HG03432 (cell line): ENCODE data around the gene CRB3.

ENCODE experiments used
- ATAC-seq: cut with Tn5 transposase; IDR thresholded peaks from one replicate; pipeline ENCODE4 v1.9.1; 2021; ENCODE audit warnings: mild to moderate bottlenecking, moderate library complexity; ENCODE audit not compliant: unreplicated experiment

The CRB3 gene

DNA sequence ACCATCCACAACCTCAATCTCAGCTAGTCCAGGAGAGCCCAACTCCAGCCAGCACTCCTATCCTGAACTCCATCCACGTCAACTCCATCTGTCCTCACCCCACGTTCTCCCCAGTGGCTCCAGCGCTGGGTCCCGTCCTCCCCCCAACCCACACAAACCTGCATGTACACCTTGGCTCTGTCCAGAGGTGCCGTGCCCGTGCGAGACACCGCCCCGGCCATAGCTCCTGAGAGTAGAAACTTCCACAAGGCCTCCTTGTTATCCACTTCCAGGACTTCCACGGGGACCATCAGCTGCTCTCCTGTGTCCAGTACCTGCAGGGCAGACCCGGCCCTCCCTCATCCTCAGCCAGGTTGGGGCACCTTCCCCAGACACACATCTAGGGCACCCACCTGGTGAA is 32.2 kb upstream of the CRB3 start:
- no peak for ATAC-seq

- ATAC-seq, result no peak
Measured at GRCh38 chr19:6433165-6433564, 30.9 kb upstream of the CRB3 start.

- no peak for ATAC-seq
Measured at GRCh38 chr19:6433663-6434062, 30.4 kb upstream of the CRB3 start, which contains the start of gene SLC25A41. SLC25A41 (minus strand) TSS chr19:6433763; CDS start chr19:6433693, 70 bp downstream.

- no peak for ATAC-seq
Measured at GRCh38 chr19:6439743-6440142, 24.3 kb upstream of the CRB3 start.

DNA sequence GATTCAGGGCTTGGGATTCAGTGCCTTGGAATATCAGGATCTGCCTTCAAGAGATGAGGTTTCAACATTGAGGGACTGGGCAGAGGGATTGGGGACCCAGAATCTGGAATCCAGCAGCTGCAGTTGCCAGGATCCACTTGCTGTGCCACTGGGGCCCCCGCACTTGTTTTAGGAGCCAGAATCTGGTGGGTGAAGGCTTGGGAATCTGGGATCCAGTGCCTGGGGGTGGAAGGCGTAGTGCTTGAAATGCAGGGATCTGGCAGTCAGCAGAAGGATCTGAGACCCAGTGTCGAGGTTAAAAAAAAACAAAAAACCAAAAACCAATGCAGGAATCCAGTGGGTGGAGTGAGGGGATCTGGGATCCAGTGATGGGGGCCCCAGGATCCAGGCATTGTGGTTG is 23.2 kb upstream of the CRB3 start:
- no peak for ATAC-seq

GRCh38 chr19:6442087-6442688 is 21.9 kb upstream of the CRB3 start:
- ATAC-seq, result no peak

DNA sequence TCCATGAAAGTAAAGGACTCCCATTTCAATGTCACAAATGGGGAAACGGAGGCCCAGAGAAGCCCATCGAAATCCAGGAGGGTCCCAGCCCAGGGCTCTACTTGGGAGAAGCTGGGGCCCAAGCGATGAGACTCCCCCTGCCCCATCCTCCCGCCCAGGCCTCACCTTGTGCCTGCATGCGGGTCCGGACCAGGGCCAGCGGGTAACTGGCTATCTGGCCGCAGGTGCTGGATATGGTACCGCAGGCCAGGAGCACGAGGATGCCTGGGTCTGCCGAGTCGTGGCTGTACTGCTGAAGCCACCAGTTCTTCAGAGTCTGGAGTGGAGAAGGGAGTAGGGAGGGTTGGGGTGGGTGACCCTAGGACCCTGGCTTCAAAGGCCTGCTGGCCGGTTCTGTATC is 20.1 kb upstream of the CRB3 start:
- ATAC-seq, result no peak

GRCh38 chr19:6446452-6446851 is 17.6 kb upstream of the CRB3 start:
- ATAC-seq, result no peak

GRCh38 chr19:6448045-6448444 is 16.0 kb upstream of the CRB3 start:
- ATAC-seq, result no peak

- ATAC-seq, result no peak
Measured at GRCh38 chr19:6450166-6450565, 13.9 kb upstream of the CRB3 start.

DNA sequence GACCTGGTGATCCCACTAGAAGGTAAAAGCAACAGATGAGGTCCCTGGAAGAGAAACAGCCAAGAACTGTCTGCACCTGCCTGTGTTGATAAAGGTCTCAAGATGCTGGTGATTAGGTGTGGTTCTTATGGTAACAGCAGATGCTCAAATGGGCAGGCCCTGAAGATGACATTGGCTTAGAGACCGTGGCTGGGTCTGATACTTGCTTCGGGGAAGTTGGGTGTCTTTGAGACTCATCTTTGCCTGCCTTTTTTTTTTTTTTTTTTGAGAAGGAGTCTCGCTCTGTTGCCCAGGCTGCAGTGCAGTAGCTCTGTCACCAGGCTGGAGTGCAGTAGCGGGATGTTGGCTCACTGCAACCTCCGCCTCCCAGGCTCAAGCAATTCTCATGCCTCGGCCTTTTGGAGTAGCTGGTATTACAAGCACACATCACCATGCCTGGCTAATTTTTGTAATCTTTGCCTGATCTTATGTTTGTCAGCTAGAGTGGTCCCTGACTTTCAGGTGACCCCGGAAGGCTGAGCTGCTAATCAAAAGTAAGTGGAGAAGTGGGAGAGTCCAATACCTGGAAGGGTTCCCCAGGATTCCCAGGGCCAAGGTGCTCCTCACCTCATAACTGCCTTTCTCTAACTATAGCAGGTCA is 12.4 kb upstream of the CRB3 start:
- ATAC-seq, result no peak

DNA sequence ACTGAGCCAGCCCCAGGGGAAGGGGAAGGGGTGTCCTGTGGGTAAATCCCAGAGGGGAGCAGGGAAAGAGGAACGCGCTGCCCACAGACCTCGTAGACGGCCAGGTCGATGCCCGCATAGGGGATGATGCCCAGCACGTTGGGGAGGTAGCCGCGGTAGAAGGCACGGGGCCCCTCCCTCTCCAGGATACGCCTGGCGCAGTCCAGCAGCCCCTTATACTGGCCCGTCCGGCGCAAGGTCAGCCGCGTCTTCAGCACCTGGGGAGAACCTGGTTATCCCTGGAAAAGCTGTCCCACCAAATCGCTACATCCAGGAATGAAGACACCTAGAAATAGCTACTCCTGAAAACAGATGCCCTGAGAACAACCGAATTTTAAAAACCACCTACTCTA is 11.9 kb upstream of the CRB3 start:
- no peak for ATAC-seq

DNA sequence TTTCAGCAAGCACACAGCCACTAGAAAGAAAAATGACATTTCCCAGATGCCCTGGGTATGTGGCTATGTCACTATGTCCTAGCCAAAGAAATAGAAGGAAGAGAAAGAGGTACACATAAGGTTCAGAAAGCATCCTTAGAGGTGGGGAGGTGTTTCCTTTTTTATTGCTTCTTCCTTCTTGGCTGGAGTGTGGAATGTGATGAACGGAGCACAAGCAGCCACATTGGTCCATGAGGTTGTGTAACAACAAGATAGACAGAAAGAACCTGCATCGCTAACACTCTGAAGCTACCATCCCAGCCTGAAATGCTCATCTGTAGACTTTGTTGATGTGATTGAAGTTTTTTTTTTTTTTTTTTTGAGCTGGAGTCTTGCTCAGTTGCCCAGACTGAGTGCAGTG is 11.2 kb upstream of the CRB3 start:
- ATAC-seq, result no peak

GRCh38 chr19:6453951-6454565 is 10.0 kb upstream of the CRB3 start:
- ATAC-seq, result no peak

GRCh38 chr19:6455924-6456323 is 8.1 kb upstream of the CRB3 start:
- no peak for ATAC-seq

GRCh38 chr19:6457958-6458694 is 5.9 kb upstream of the CRB3 start:
- no peak for ATAC-seq

- ATAC-seq, result no peak
Measured at GRCh38 chr19:6458695-6459261, 5.3 kb upstream of the CRB3 start.

DNA sequence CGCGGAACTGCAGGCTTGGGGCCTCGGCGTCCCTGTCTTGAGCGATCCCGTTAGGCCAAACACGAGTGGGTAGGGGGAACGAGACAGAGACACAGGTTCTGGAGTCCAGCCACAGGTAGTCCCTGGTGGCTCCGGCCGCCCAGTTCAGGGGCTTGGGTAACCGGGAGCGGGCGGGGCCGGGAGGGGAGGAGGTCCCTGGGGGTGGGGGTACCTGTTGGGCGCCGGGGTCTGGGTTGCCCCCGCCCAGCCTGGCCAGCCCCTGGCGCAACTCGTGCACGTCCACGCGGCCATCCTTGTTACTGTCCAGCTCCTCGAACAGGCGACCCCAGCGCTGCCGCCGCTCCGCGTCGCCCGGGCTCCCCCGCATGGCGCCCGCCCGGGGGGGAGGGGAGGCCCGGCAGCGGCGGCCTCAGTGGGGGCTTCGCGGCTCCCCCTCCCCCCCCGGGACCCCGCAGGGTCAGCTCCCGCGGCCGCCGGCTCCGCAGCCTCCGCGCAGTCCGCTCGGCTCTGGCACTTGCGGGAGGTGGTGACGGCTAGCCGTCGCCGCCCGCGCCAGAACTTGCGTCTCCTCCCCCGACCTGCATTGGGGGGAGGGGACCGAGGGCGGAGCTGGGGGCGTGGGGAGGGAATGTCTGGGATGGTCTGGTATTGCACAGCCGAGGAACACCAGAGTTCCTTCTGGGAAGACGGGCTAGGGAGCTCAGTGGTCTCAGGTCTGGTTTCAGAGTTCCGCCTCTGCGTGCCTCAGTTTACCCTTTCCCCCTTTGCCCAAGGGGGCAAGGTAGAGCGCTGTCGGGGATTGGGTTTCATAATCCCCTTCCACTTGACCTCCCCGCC is 4.6 kb upstream of the CRB3 start, which contains the start of gene SLC25A23:
Gene SLC25A23 (minus strand): TSS at position 531 of the 837 bp plus-strand sequence. CDS start 164 bp downstream, at position 367.
- peak; percentile 38 for ATAC-seq

- ATAC-seq, result peak; percentile 72
Measured at GRCh38 chr19:6460099-6460884, 3.8 kb upstream of the CRB3 start.

GRCh38 chr19:6465006-6465405 is 935 bp downstream of the CRB3 start:
- ATAC-seq, result no peak
